Measurements from ENCODE around the gene GPHN.

The GPHN gene

GRCh38 chr14:66610154-66610563 lies 102.2 kb downstream of the GPHN start:
- peak; percentile 79 for DNase-seq (ENCODE audit: low read depth)
- TF ChIP-seq CTCF (IDR thresholded peaks at IDR 0.05; ENCODE audit: insufficient read depth, low read depth, low read length, missing control alignments), result peak; percentile 62
- peak overlapping the region; percentile 37 for H3K4me3 ChIP-seq (ENCODE audit: low read depth, low read length)

GRCh38 chr14:66613344-66613743 lies 105.4 kb downstream of the GPHN start:
- no peak for DNase-seq (ENCODE audit: low read depth)
- H3K4me3 ChIP-seq (ENCODE audit: low read depth, low read length), result no peak overlapping the region
- no peak for TF ChIP-seq CTCF (IDR thresholded peaks at IDR 0.05; ENCODE audit: insufficient read depth, low read depth, low read length, missing control alignments)

GRCh38 chr14:66619952-66620351 lies 112.0 kb downstream of the GPHN start:
- no peak overlapping the region for H3K4me3 ChIP-seq (ENCODE audit: low read depth, low read length)
- TF ChIP-seq CTCF (IDR thresholded peaks at IDR 0.05; ENCODE audit: insufficient read depth, low read depth, low read length, missing control alignments), result no peak
- no peak for DNase-seq (ENCODE audit: low read depth)

- no peak for TF ChIP-seq CTCF (IDR thresholded peaks at IDR 0.05; ENCODE audit: insufficient read depth, low read depth, low read length, missing control alignments)
- H3K4me3 ChIP-seq (ENCODE audit: low read depth, low read length), result no peak overlapping the region
- no peak for DNase-seq (ENCODE audit: low read depth)
These were observed 115.9 kb downstream of the GPHN start for GRCh38 chr14:66623838-66624237.

GRCh38 chr14:66624336-66624937 lies 116.5 kb downstream of the GPHN start:
- peak; percentile 73 for DNase-seq (ENCODE audit: low read depth)
- peak; percentile 62 for TF ChIP-seq CTCF (IDR thresholded peaks at IDR 0.05; ENCODE audit: insufficient read depth, low read depth, low read length, missing control alignments)

GRCh38 chr14:66628636-66629035 lies 120.7 kb downstream of the GPHN start:
- H3K4me3 ChIP-seq (ENCODE audit: low read depth, low read length), result no peak overlapping the region
- TF ChIP-seq CTCF (IDR thresholded peaks at IDR 0.05; ENCODE audit: insufficient read depth, low read depth, low read length, missing control alignments), result no peak
- no peak for DNase-seq (ENCODE audit: low read depth)

More at GRCh38 chr14:66624336-66624937, 116.5 kb downstream of the GPHN start:
- no peak overlapping the region for H3K4me3 ChIP-seq (ENCODE audit: low read depth, low read length)

GRCh38 chr14:66629499-66629898 lies 121.6 kb downstream of the GPHN start:
- no peak for TF ChIP-seq CTCF (IDR thresholded peaks at IDR 0.05; ENCODE audit: insufficient read depth, low read depth, low read length, missing control alignments)
- no peak overlapping the region for H3K4me3 ChIP-seq (ENCODE audit: low read depth, low read length)

More at GRCh38 chr14:66629499-66629898, 121.6 kb downstream of the GPHN start:
- DNase-seq (ENCODE audit: low read depth), result no peak

All from GM12865 (cell line).